WTC11 (cell line): Measurements from ENCODE around the gene GABARAPL2. TPM values are rescaled to one million over a fixed set of nuclear protein-coding genes. Genes with fewer than 3 reads are reported as not detected.

Experiments used
- ATAC-seq: fragments of 200-7000 bp; cut with Tn5 transposase; 2 replicates; pipeline ENCODE4 v1.10.0; 2021; ENCODE audit warnings: mild to moderate bottlenecking, moderate library complexity
- Bru-seq: library from RNA; stranded (reverse); fragments of 400-500 nt; gene quantifications from one replicate; lab custom pipeline; 2021; lab: Mats Ljungman, UMichigan
- CTCF ChIA-PET: fragments of 300-600 bp; sonication (Branson Sonifier 250); formaldehyde crosslinking; loops from one replicate; lab custom pipeline; 2021; ENCODE audit warnings: antibody characterized with exemption; lab: Charles Lee
- POLR2A ChIA-PET: fragments of 350-600 bp; sonication (Branson Sonifier 250); formaldehyde crosslinking; loops from one replicate; lab custom pipeline; 2021; ENCODE audit warnings: antibody characterized with exemption; lab: Charles Lee
- DNase-seq: peaks from one replicate; pipeline ENCODE4 v3.0.0; 2021; ENCODE audit warnings: low spot score
- H3K27ac Mint-ChIP-seq: 2 replicates; pipeline ENCODE4 v1.8.0; 2021; ENCODE audit warnings: mixed read lengths
- H3K27me3 Mint-ChIP-seq: 2 replicates; pipeline ENCODE4 v1.8.0; 2021; ENCODE audit warnings: low read depth, mild to moderate bottlenecking, moderate library complexity, mixed read lengths
- H3K36me3 Mint-ChIP-seq: 2 replicates; pipeline ENCODE4 v1.8.0; 2021; ENCODE audit warnings: mixed read lengths
- H3K4me1 Mint-ChIP-seq: 2 replicates; pipeline ENCODE4 v1.8.0; 2022; ENCODE audit warnings: mixed read lengths
- H3K4me3 Mint-ChIP-seq: 2 replicates; pipeline ENCODE4 v1.8.0; 2021; ENCODE audit warnings: mild to moderate bottlenecking, moderate library complexity, mixed read lengths
- H3K9me3 Mint-ChIP-seq: 2 replicates; pipeline ENCODE4 v1.8.0; 2021; ENCODE audit warnings: mixed read lengths
- AFF4 ChIP-seq: sonication (generic); formaldehyde crosslinking; IDR thresholded peaks from 2 replicates; pipeline ENCODE4 v1.8.1; 2023; ENCODE audit warnings: mild to moderate bottlenecking, missing genetic modification reagents, borderline replicate concordance
- CTCF ChIP-seq: fragments of 200-600 bp; IDR thresholded peaks from 2 replicates; pipeline ENCODE4 v1.8.0; 2022; ENCODE audit warnings: antibody characterized with exemption
- E2F1 ChIP-seq: sonication (generic); formaldehyde crosslinking; IDR thresholded peaks from 2 replicates; pipeline ENCODE4 v1.8.0; 2022; ENCODE audit warnings: mild to moderate bottlenecking, missing genetic modification reagents
- EMX1 ChIP-seq: fragments of 250-450 bp; sonication (Bioruptor Pico); IDR thresholded peaks from 2 replicates; pipeline ENCODE4 v1.8.0; 2021; ENCODE audit warnings: mild to moderate bottlenecking
- FOXP1 ChIP-seq: sonication (generic); formaldehyde crosslinking; IDR thresholded peaks from 2 replicates; pipeline ENCODE4 v1.8.0; 2022; ENCODE audit warnings: missing genetic modification reagents, mild to moderate bottlenecking, moderate library complexity, borderline replicate concordance
- GABPB1 ChIP-seq: sonication (generic); formaldehyde crosslinking; IDR thresholded peaks from 2 replicates; pipeline ENCODE4 v1.8.1; 2023; ENCODE audit warnings: mild to moderate bottlenecking, missing genetic modification reagents
- IRF2 ChIP-seq: sonication (generic); formaldehyde crosslinking; IDR thresholded peaks from 2 replicates; pipeline ENCODE4 v1.8.0; 2022; ENCODE audit warnings: low read depth, missing genetic modification reagents, borderline replicate concordance
- KAT7 ChIP-seq: sonication (generic); formaldehyde crosslinking; IDR thresholded peaks from 2 replicates; pipeline ENCODE4 v1.8.1; 2023; ENCODE audit warnings: missing genetic modification reagents, mild to moderate bottlenecking, borderline replicate concordance
- NFE2L1 ChIP-seq: sonication (generic); formaldehyde crosslinking; IDR thresholded peaks from 2 replicates; pipeline ENCODE4 v1.8.1; 2023; ENCODE audit warnings: missing genetic modification reagents
- OVOL2 ChIP-seq: fragments of 250-450 bp; sonication (Bioruptor Pico); IDR thresholded peaks from 2 replicates; pipeline ENCODE4 v1.9.0; 2021; ENCODE audit warnings: mild to moderate bottlenecking, borderline replicate concordance
- TCF7 ChIP-seq: sonication (generic); formaldehyde crosslinking; IDR thresholded peaks from 2 replicates; pipeline ENCODE4 v1.8.0; 2022; ENCODE audit warnings: mild to moderate bottlenecking, low read depth, missing genetic modification reagents, moderate library complexity
- USF1 ChIP-seq: sonication (generic); formaldehyde crosslinking; IDR thresholded peaks from 2 replicates; pipeline ENCODE4 v1.8.0; 2022; ENCODE audit warnings: mild to moderate bottlenecking, missing genetic modification reagents
- ZNF121 ChIP-seq: sonication (generic); formaldehyde crosslinking; IDR thresholded peaks from 2 replicates; pipeline ENCODE4 v1.8.0; 2023; ENCODE audit warnings: missing genetic modification reagents
- ZNF219 ChIP-seq: sonication (generic); formaldehyde crosslinking; IDR thresholded peaks from 2 replicates; pipeline ENCODE4 v1.8.0; 2023; ENCODE audit warnings: missing genetic modification reagents, mild to moderate bottlenecking, borderline replicate concordance
- ZNF281 ChIP-seq: sonication (generic); formaldehyde crosslinking; IDR thresholded peaks from 2 replicates; pipeline ENCODE4 v1.8.0; 2023; ENCODE audit warnings: mild to moderate bottlenecking, missing genetic modification reagents
- ZNF532 ChIP-seq: fragments of 250-450 bp; sonication (Bioruptor Pico); IDR thresholded peaks from 2 replicates; pipeline ENCODE4 v1.9.0; 2021; ENCODE audit warnings: mild to moderate bottlenecking, borderline replicate concordance
- ZSCAN18 ChIP-seq: fragments of 250-450 bp; sonication (Bioruptor Pico); IDR thresholded peaks from 2 replicates; pipeline ENCODE4 v2.1.2; 2022; ENCODE audit warnings: mild to moderate bottlenecking, moderate library complexity
- long read RNA-seq, 3 experiments: library from RNA in 1 of 3; library from capped mRNA in 1 of 3; library from polyadenylated mRNA in 1 of 3; unstranded in 2 of 3; stranded (forward) in 1 of 3; transcript quantifications; one replicate each; pipeline ENCODE4 v2.0.0, GENCODE V29; 2021
- total RNA-seq: library from RNA; stranded (reverse); gene quantifications from 3 replicates; pipeline ENCODE4 v1.2.3, GENCODE V29; 2021

Gene GABARAPL2
- total RNA-seq (60.8 to 63.7 TPM (median 62.7 TPM) in 3 replicates), Bru-seq, nascent RNA (percentile 89 among the genes with signal in this experiment)
- long read RNA-seq, experiment 1, transcript GABARAPL2-201 (4 exons, 1,002 nt) = major isoform, 93 of 100 reads
- long read RNA-seq, experiment 1, partial matches to known transcripts = 4 of 100 reads
- long read RNA-seq, experiment 1, other reads (novel, unspliced or antisense) = 0 of 100 reads
- long read RNA-seq, experiment 2, transcript GABARAPL2-201 (4 exons, 1,002 nt) = major isoform, 110 of 132 reads
- long read RNA-seq, experiment 2, transcript GABARAPL2-204 (1 exons, 2,274 nt) = minor isoform, 10 of 132 reads
- long read RNA-seq, experiment 2, partial matches to known transcripts = 6 of 132 reads
- long read RNA-seq, experiment 2, other reads (novel, unspliced or antisense) = 6 of 132 reads
- long read RNA-seq, experiment 3, transcript GABARAPL2-201 (4 exons, 1,002 nt) = major isoform, 387 of 395 reads
- long read RNA-seq, experiment 3, partial matches to known transcripts = 7 of 395 reads
- long read RNA-seq, experiment 3, other reads (novel, unspliced or antisense) = 0 of 395 reads

- H3K27me3 Mint-ChIP-seq = no peaks in the 10 kb centered on the region
- ChIA-PET POLR2A (interaction anchor here (1.0 to 1.7 kb wide), 2 partner anchors 49 to 71 kb away, joined by 4 to 5 read pairs; partner anchors contain the start of gene CHST6), CTCF (interaction anchor here (0.7 to 3.5 kb wide), 9 partner anchors 16 to 101 kb away, joined by 3 to 20 read pairs (median 4); partner anchors contain the start of genes ADAT1 and CHST6)
- H3K9me3 Mint-ChIP-seq = no peaks in the 10 kb centered on the region
- H3K4me1 Mint-ChIP-seq = peaks cover 35% of the 10 kb centered on the region
- H3K27ac Mint-ChIP-seq = peak within 1 kb of the TSS; percentile 97
- ATAC-seq (peak; percentile 78), DNase-seq (peak; percentile 95)
- H3K4me3 Mint-ChIP-seq = peak within 1 kb of the TSS; percentile 100
- peaks cover 18% of the 10 kb centered on the region; the same call in 1 of the 2 replicates for H3K36me3 Mint-ChIP-seq
- TF ChIP-seq AFF4 = no peak
- TF ChIP-seq E2F1 (CRISPR knock-in tag) = no peak
- peak; percentile 84 for TF ChIP-seq FOXP1 (CRISPR knock-in tag)
- TF ChIP-seq ZNF219 (CRISPR knock-in tag) = no peak
- TF ChIP-seq OVOL2 (CRISPR knock-in tag) = no peak
- peak; percentile 87 for TF ChIP-seq GABPB1 (CRISPR knock-in tag)
- 0 out of 2 replicates have a peak, but pooled peaks have one; percentile 22 for TF ChIP-seq ZNF281 (CRISPR knock-in tag)
- TF ChIP-seq CTCF = no peak
- no peak for TF ChIP-seq KAT7 (CRISPR knock-in tag)
- no peak for TF ChIP-seq ZNF121 (CRISPR knock-in tag)
- TF ChIP-seq ZNF532 (CRISPR knock-in tag) = no peak
- TF ChIP-seq EMX1 (CRISPR knock-in tag) = no peak
- no peak for TF ChIP-seq ZSCAN18
- peak; percentile 53; the same call in 1 of the 2 replicates for TF ChIP-seq USF1 (CRISPR knock-in tag)
- peak; percentile 58; the same call in 1 of the 2 replicates for TF ChIP-seq NFE2L1 (CRISPR knock-in tag)
- TF ChIP-seq TCF7 (CRISPR knock-in tag) = no peak; the same call in 1 of the 2 replicates
- TF ChIP-seq IRF2 = 0 out of 2 replicates have a peak, but pooled peaks have one; percentile 31
These were observed at the start of gene GABARAPL2 for GRCh38 chr16:75566040-75566757. TSS of gene GABARAPL2 (plus strand) at chr16:75566379. CDS start at chr16:75566487, 108 bp downstream.
